Pancreas (tissue), 10 donors: ENCODE measurements around the gene SBNO2. TPM values are rescaled to one million over a fixed set of nuclear protein-coding genes. Genes with fewer than 3 reads are reported as not detected.

Experiments used
- ATAC-seq, 4 donors: fragments of 200-7000 bp; cut with Tn5 transposase; one replicate each; pipeline versions ENCODE4 v1.8.0 to v1.9.1; 2020; ENCODE audit warnings: mild to moderate bottlenecking in 4 of 4, moderate library complexity in 4 of 4
- DNase-seq, 6 donors: peaks; one replicate each; pipeline ENCODE4 v3.0.0-alpha.2; 2020
- FAIRE-seq: peaks from 2 replicates; lab custom pipeline; 2012; peaks lifted over from hg19 to GRCh38; lab: Jason Lieb, UNC
- H3K27ac ChIP-seq, 4 donors: fragments of 200-600 bp; sonication (generic); 1 replicate in 3 of 4; 2 replicates in 1 of 4; pipeline versions ENCODE4 v1.5.0 to v1.8.0; 2020
- H3K27me3 ChIP-seq, 4 donors: fragments of 200-600 bp; one replicate each; pipeline ENCODE4 v1.8.0; 2021
- H3K36me3 ChIP-seq, 3 donors: fragments of 200-600 bp; sonication (generic) in 1 of 3; one replicate each; pipeline versions ENCODE4 v1.5.0 to v1.8.0; 2020 to 2021
- H3K4me1 ChIP-seq, 3 donors: fragments of 200-600 bp; one replicate each; pipeline ENCODE4 v1.8.0; 2021
- H3K4me3 ChIP-seq, 4 donors: fragments of 200-600 bp; sonication (generic) in 2 of 4; one replicate each; pipeline versions ENCODE4 v1.5.0 to v1.8.0; 2020 to 2021
- H3K9me3 ChIP-seq, 4 donors: fragments of 200-600 bp; one replicate each; pipeline ENCODE4 v1.8.0; 2021
- CTCF ChIP-seq, 4 donors: fragments of 200-600 bp; sonication (generic) in 3 of 4; IDR thresholded peaks; one replicate each; pipeline versions ENCODE4 v1.5.0 to v1.8.0; 2021; ENCODE audit warnings: antibody characterized with exemption in 4 of 4
- WGBS, 2 donors: extraction: QIAGEN DNeasy Blood & Tissue Kit; methylation state at CpG; one replicate each; pipeline ENCODE4 v1.1.7; 2013; 5-methylcytosine and 5-hydroxymethylcytosine counted together
- intact Hi-C, 3 donors: fragments of 100-400 bp; cut with DNase I; formaldehyde crosslinking; loops; one replicate each; pipeline versions ENCODE4 v1.11.1 to v1.14.2; 2022
- polyA plus RNA-seq, 2 donors: library from polyadenylated mRNA; stranded (reverse); fragments of 200-250 nt; gene quantifications; one replicate each; pipeline ENCODE4 v1.2.3, GENCODE V29; 2013
- total RNA-seq, 6 donors: library from RNA; stranded (reverse); fragmentation: NEBNext Ultra II Directional in 4 of 6; extraction: Animal tissue kit (Norgen Biotek cat#: 25700) in 4 of 6; gene quantifications; one replicate each; pipeline versions ENCODE4 v1.2.1 to v1.2.4, GENCODE V29; 2021 to 2023
- donor health status: healthy with polysubstance abuse.
- donor health status: DM: no; HTN: no; CAD: no; lungs with moderate emphysema.
- donor health status: DM: no; HTN: no; CAD: no.
- donor health status: control.
- donor health status: control.
- donor health status: Bipolar disorder and iron deficiency.
- donor health status: DM: yes; HTN: yes; CAD: no.
- donor health status: DM: no; HTN: no; CAD: no.
- donor health status: DM: no; HTN: no; CAD: no.
- donor health status: DM: yes; HTN: yes; CAD: no.

SBNO2 gene
- total and polyA plus RNA-seq, 8 donors = 16.8 to 53.9 (median 27.4) TPM

- intact Hi-C loops = no loop called here
- Histone ChIP-seq H3K27ac (no peak overlapping the region), H3K4me3 (no peak overlapping the region), H3K36me3 (no peaks in the 10 kb centered on the region), H3K4me1 (peaks cover 4 to 26% (median 6%) of the 10 kb centered on the region in 3 donors), H3K9me3 (no peaks in the 10 kb centered on the region), H3K27me3 (no peaks in the 10 kb centered on the region)
- 51 to 55% methylated on average over 7 of the region's 7 CpGs for WGBS, 2 donors
- peak in 1 of 6 donors; percentile 34 for DNase-seq
- ATAC-seq = no peak
- no peak for TF ChIP-seq CTCF (IDR thresholded peaks at IDR 0.05)
- no peak for FAIRE-seq
These were observed 76.3 kb downstream of the SBNO2 start for GRCh38 chr19:1097810-1098176.

GRCh38 chr19:1094978-1095701 is 78.9 kb downstream of the SBNO2 start, which contains the start of gene POLR2E:
TSS of gene POLR2E (minus strand) at chr19:1095375. CDS start at chr19:1095315, 60 bp downstream.
- H3K36me3 ChIP-seq = peaks cover 0 to 15% (median 7%) of the 10 kb centered on the region in 3 donors
- DNase-seq = peak; percentile 97 to 100 (median 98)
- no peaks in the 10 kb centered on the region for H3K9me3 ChIP-seq
- FAIRE-seq = peak; percentile 85
- peak within 1 kb of the TSS; percentile 59 to 96 (median 87) for H3K4me3 ChIP-seq
- intact Hi-C loops = no loop called here
- WGBS, 2 donors = 0% methylated on average over 77 to 81 of the region's 81 CpGs
- no peak for TF ChIP-seq CTCF (IDR thresholded peaks at IDR 0.05)
- peak within 1 kb of the TSS in 2 of 4 donors; percentile 15 to 22 for H3K27ac ChIP-seq
- H3K4me1 ChIP-seq = peaks cover 0 to 12% (median 0%) of the 10 kb centered on the region in 3 donors
- no peaks in the 10 kb centered on the region for H3K27me3 ChIP-seq
- ATAC-seq = peak; percentile 96 to 98 (median 98)

- no peak for FAIRE-seq
- Histone ChIP-seq H3K4me1 (peaks cover 0 to 12% (median 0%) of the 10 kb centered on the region in 3 donors), H3K27ac (no peak overlapping the region), H3K9me3 (no peaks in the 10 kb centered on the region), H3K36me3 (peaks cover 0 to 15% (median 7%) of the 10 kb centered on the region in 3 donors), H3K27me3 (no peaks in the 10 kb centered on the region), H3K4me3 (peak overlapping the region; percentile 59 to 96 (median 87))
- no peak for ATAC-seq
- TF ChIP-seq CTCF (IDR thresholded peaks at IDR 0.05) = no peak
- WGBS, 2 donors = 0% methylated on average over 17 to 19 of the region's 19 CpGs
- intact Hi-C loops = no loop called here
- DNase-seq = peak in 1 of 6 donors; percentile 72
These were observed 79.5 kb downstream of the SBNO2 start for GRCh38 chr19:1094655-1094977.

- H3K4me1 ChIP-seq = peaks cover 0 to 12% (median 0%) of the 10 kb centered on the region in 3 donors
These were observed 80.1 kb downstream of the SBNO2 start for GRCh38 chr19:1093811-1094553.

More at GRCh38 chr19:1093811-1094553, 80.1 kb downstream of the SBNO2 start:
- H3K27me3 ChIP-seq = no peaks in the 10 kb centered on the region
- peak overlapping the region; percentile 59 to 96 (median 87) for H3K4me3 ChIP-seq
- ATAC-seq (no peak), FAIRE-seq (no peak), DNase-seq (peak in 2 of 6 donors; percentile 39 to 74)
- no peak overlapping the region for H3K27ac ChIP-seq
- peaks cover 0 to 15% (median 9%) of the 10 kb centered on the region in 3 donors for H3K36me3 ChIP-seq
- intact Hi-C loops = no loop called here
- H3K9me3 ChIP-seq = no peaks in the 10 kb centered on the region
- 46 to 56% methylated on average over 32 of the region's 32 CpGs for WGBS, 2 donors
- no peak for TF ChIP-seq CTCF (IDR thresholded peaks at IDR 0.05)
